HepG2 (cell line): ENCODE results near the gene DRC7.

Source experiments
- CREM ChIP-seq, 2 experiments: sonication (generic) in 1 of 2; formaldehyde crosslinking in 1 of 2; IDR thresholded peaks; 2 replicates each; pipeline versions ENCODE4 v1.4.0 to v1.6.1; 2016 to 2020; ENCODE audit warnings: antibody characterized with exemption in 1 of 2, mild to moderate bottlenecking in 1 of 2, missing genetic modification reagents in 1 of 2
- CTCF ChIP-seq: sonication (generic); formaldehyde crosslinking; IDR thresholded peaks from 2 replicates; pipeline ENCODE4 v1.5.0; 2020; ENCODE audit warnings: mild to moderate bottlenecking, missing genetic modification reagents, moderate library complexity
- ELF1 ChIP-seq: sonication (generic); formaldehyde crosslinking; IDR thresholded peaks from 2 replicates; pipeline ENCODE4 v1.4.0; 2020; ENCODE audit warnings: missing genetic modification reagents
- FOSL2 ChIP-seq: sonication (generic); formaldehyde crosslinking; IDR thresholded peaks from 2 replicates; pipeline ENCODE4 v1.4.0; 2020; ENCODE audit warnings: missing genetic modification reagents
- MYNN ChIP-seq: sonication (generic); formaldehyde crosslinking; IDR thresholded peaks from 2 replicates; pipeline ENCODE4 v1.4.0; 2020; ENCODE audit warnings: mild to moderate bottlenecking, low read depth, missing genetic modification reagents
- RAD21 ChIP-seq: fragments of 450-650 bp; formaldehyde crosslinking; IDR thresholded peaks from 2 replicates; pipeline ENCODE4 v1.5.0; 2020; ENCODE audit warnings: mild to moderate bottlenecking
- SP2 ChIP-seq: sonication (generic); formaldehyde crosslinking; IDR thresholded peaks from 2 replicates; pipeline ENCODE4 v1.5.1; 2020; ENCODE audit warnings: mild to moderate bottlenecking, missing genetic modification reagents
- TCF12 ChIP-seq, 2 experiments: fragments of 450-650 bp in 1 of 2; sonication (generic) in 1 of 2; formaldehyde crosslinking in 1 of 2; IDR thresholded peaks; 2 replicates each; pipeline versions ENCODE4 v1.6.1 to v1.8.0; 2017 to 2022; ENCODE audit warnings: antibody characterized with exemption in 1 of 2, mild to moderate bottlenecking in 1 of 2, missing genetic modification reagents in 1 of 2, moderate library complexity in 1 of 2
- TCF7 ChIP-seq: sonication (generic); IDR thresholded peaks from 2 replicates; pipeline ENCODE4 v1.6.1; 2016; ENCODE audit warnings: antibody characterized with exemption, low read depth
- USF2 ChIP-seq, 2 experiments: sonication (generic) in 1 of 2; formaldehyde crosslinking in 1 of 2; IDR thresholded peaks; 2 replicates each; pipeline versions ENCODE4 v1.5.1 to v1.6.1; 2011 to 2020; ENCODE audit warnings: borderline replicate concordance in 1 of 2, low read depth in 1 of 2, low read length in 1 of 2, mild to moderate bottlenecking in 1 of 2, missing genetic modification reagents in 1 of 2, moderate library complexity in 1 of 2
- ZNF674 ChIP-seq: sonication (generic); formaldehyde crosslinking; IDR thresholded peaks from 2 replicates; pipeline ENCODE4 v1.5.0; 2020; ENCODE audit warnings: low read depth, mild to moderate bottlenecking, missing genetic modification reagents

DNA sequence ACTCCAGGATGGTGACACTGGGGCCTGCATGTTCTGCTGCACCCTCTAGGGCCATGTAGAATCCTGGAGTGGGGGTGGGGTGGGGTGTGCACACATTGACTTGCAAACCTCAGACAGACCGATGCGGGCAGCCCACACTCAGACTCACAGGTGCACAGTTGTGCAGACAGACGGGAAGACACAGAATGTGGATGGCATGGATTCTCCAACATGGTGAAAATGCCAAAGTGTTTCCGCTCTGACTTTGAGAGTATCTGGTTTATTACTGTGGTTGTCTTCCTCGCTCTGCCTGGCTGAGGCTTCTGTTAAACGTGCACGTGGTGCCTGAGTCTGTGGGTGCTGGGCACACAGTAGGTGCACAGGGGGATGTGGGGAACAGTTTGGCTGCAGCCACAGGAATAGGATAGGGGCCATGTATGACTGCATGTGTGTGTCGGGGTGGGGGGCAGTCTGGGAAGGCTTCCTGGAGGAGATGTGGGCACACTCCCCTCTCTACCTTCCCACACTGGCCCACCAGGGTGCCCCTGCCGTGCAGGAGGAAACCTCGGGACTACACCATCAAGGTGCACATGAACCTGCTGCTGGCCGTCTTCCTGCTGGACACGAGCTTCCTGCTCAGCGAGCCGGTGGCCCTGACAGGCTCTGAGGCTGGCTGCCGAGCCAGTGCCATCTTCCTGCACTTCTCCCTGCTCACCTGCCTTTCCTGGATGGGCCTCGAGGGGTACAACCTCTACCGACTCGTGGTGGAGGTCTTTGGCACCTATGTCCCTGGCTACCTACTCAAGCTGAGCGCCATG is 35.5 kb upstream of the DRC7 start:
- no peak for TF ChIP-seq ELF1 (CRISPR knock-in tag)
- TF ChIP-seq SP2 (CRISPR knock-in tag): no peak
- no peak for TF ChIP-seq USF2 (IDR thresholded peaks at IDR 0.05; ENCODE audit: low read depth, low read length)
- no peak for TF ChIP-seq USF2 (CRISPR knock-in tag; IDR thresholded peaks at IDR 0.05; ENCODE audit: borderline replicate concordance)
- TF ChIP-seq TCF7: no peak
- TF ChIP-seq CREM (IDR thresholded peaks at IDR 0.05): no peak
- no peak for TF ChIP-seq CREM (CRISPR knock-in tag; IDR thresholded peaks at IDR 0.05)
- TF ChIP-seq TCF12 (IDR thresholded peaks at IDR 0.05): no peak
- TF ChIP-seq TCF12 (CRISPR knock-in tag; IDR thresholded peaks at IDR 0.05): no peak
- no peak for TF ChIP-seq ZNF674 (CRISPR knock-in tag)
- no peak for TF ChIP-seq RAD21 (CRISPR knock-in tag)
- TF ChIP-seq CTCF (CRISPR knock-in tag): no peak
- TF ChIP-seq FOSL2 (CRISPR knock-in tag): no peak
- no peak for TF ChIP-seq MYNN (CRISPR knock-in tag)
